HepG2 (cell line): ENCODE data around the gene COLEC12. TPM values are rescaled to one million over a fixed set of nuclear protein-coding genes. Genes with fewer than 3 reads are reported as not detected.
A peak's percentile ranks its signal among the peaks of the same experiment; 100 is the strongest.

Source experiments
- CHCHD3 ChIP-seq: sonication (generic); formaldehyde crosslinking; IDR thresholded peaks from 2 replicates; pipeline ENCODE4 v1.8.0; 2022; ENCODE audit warnings: mild to moderate bottlenecking, missing genetic modification reagents, moderate library complexity
- CREB3 ChIP-seq: sonication (generic); formaldehyde crosslinking; IDR thresholded peaks from 2 replicates; pipeline ENCODE4 v1.5.0; 2020; ENCODE audit warnings: missing genetic modification reagents
- DPF2 ChIP-seq: sonication (generic); formaldehyde crosslinking; IDR thresholded peaks from 2 replicates; pipeline ENCODE4 v1.4.0; 2020; ENCODE audit warnings: mild to moderate bottlenecking, low read depth, missing genetic modification reagents, borderline replicate concordance
- ERF ChIP-seq: IDR thresholded peaks from 2 replicates; pipeline ENCODE4 v1.6.1; 2018; ENCODE audit warnings: missing biosample characterization, missing genetic modification reagents
- MTF2 ChIP-seq: sonication (generic); formaldehyde crosslinking; IDR thresholded peaks from 2 replicates; pipeline ENCODE4 v1.5.0; 2020; ENCODE audit warnings: missing genetic modification reagents, borderline replicate concordance
- SP4 ChIP-seq: sonication (generic); formaldehyde crosslinking; IDR thresholded peaks from 2 replicates; pipeline ENCODE4 v1.8.1; 2023; ENCODE audit warnings: mild to moderate bottlenecking, missing genetic modification reagents
- XBP1 ChIP-seq: sonication (generic); formaldehyde crosslinking; IDR thresholded peaks from 2 replicates; pipeline ENCODE4 v1.5.0; 2020; ENCODE audit warnings: missing genetic modification reagents
- YEATS4 ChIP-seq: sonication (generic); formaldehyde crosslinking; IDR thresholded peaks from 2 replicates; pipeline ENCODE4 v1.4.0; 2020; ENCODE audit warnings: missing genetic modification reagents, borderline replicate concordance
- ZBTB25 ChIP-seq: IDR thresholded peaks from 2 replicates; pipeline ENCODE4 v1.6.1; 2018; ENCODE audit warnings: missing genetic modification reagents
- ZBTB26 ChIP-seq: IDR thresholded peaks from 2 replicates; pipeline ENCODE4 v1.6.1; 2016; ENCODE audit warnings: missing compliant biosample characterization, missing genetic modification reagents, borderline replicate concordance
- ZFX ChIP-seq: sonication (generic); formaldehyde crosslinking; IDR thresholded peaks from 2 replicates; pipeline ENCODE4 v1.4.0; 2020; ENCODE audit warnings: mild to moderate bottlenecking, low read depth, missing genetic modification reagents, moderate library complexity
- ZFYVE20 ChIP-seq: sonication (generic); formaldehyde crosslinking; IDR thresholded peaks from 2 replicates; pipeline ENCODE4 v1.8.0; 2023; ENCODE audit warnings: low read depth, mild to moderate bottlenecking, moderate library complexity, missing genetic modification reagents, borderline replicate concordance
- ZNF446 ChIP-seq: sonication (generic); formaldehyde crosslinking; IDR thresholded peaks from 2 replicates; pipeline ENCODE4 v1.5.0; 2020; ENCODE audit warnings: mild to moderate bottlenecking, missing genetic modification reagents
- ZNF460 ChIP-seq: sonication (generic); formaldehyde crosslinking; IDR thresholded peaks from 2 replicates; pipeline ENCODE4 v1.5.1; 2020; ENCODE audit warnings: missing genetic modification reagents, mild to moderate bottlenecking, borderline replicate concordance
- ZNF512 ChIP-seq: sonication (generic); formaldehyde crosslinking; IDR thresholded peaks from 2 replicates; pipeline ENCODE4 v1.4.0; 2020; ENCODE audit warnings: mild to moderate bottlenecking, missing genetic modification reagents
- ZNF652 ChIP-seq: IDR thresholded peaks from 2 replicates; pipeline ENCODE4 v1.6.1; 2016; ENCODE audit warnings: low read depth, borderline replicate concordance
- ZNF704 ChIP-seq: sonication (generic); formaldehyde crosslinking; IDR thresholded peaks from 2 replicates; pipeline ENCODE4 v1.8.1; 2023; ENCODE audit warnings: mild to moderate bottlenecking, inconsistent platforms, moderate library complexity, missing genetic modification reagents, borderline replicate concordance
- ZNF773 ChIP-seq: sonication (generic); formaldehyde crosslinking; IDR thresholded peaks from 2 replicates; pipeline ENCODE4 v1.4.0; 2020; ENCODE audit warnings: missing genetic modification reagents, borderline replicate concordance
- polyA plus RNA-seq, 8 experiments: library from polyadenylated mRNA; depleted of rRNA in 3 of 8; stranded (reverse) in 7 of 8; unstranded in 1 of 8; fragments of >200 nt; fragmentation: Illumina TruSeq in 4 of 8; extraction: Trizol in 4 of 8; gene quantifications; 2 replicates each; pipeline versions ENCODE4 v1.2.1 to v1.2.3, GENCODE V29; 2011 to 2016; ENCODE audit warnings: low read depth in 4 of 8, missing spikeins in 1 of 8, mixed read lengths in 1 of 8; ENCODE audit not compliant: insufficient read depth in 1 of 8
- total RNA-seq, 5 experiments: library from RNA; depleted of rRNA; stranded (reverse); fragments of >200 nt; fragmentation: Illumina TruSeq; extraction: Trizol; gene quantifications; 2 replicates each; pipeline ENCODE4 v1.2.3, GENCODE V29; 2016; ENCODE audit warnings: low read depth in 1 of 5
- TF ChIP-seq, protein P1 (sequence below): sonication (generic); formaldehyde crosslinking; IDR thresholded peaks from 2 replicates; pipeline ENCODE4 v1.4.0; 2020; ENCODE audit warnings: missing genetic modification reagents, borderline replicate concordance

The COLEC12 gene
- total and polyA plus RNA-seq, 2 of the 13 experiments (the other 11 are each of a cell fraction or from before 2014, with no cell fraction given) = 0.02 to 0.11 TPM

GRCh38 chr18:269480-270095 is 230.9 kb downstream of the COLEC12 start (continued):
- TF ChIP-seq ZFYVE20 (CRISPR knock-in tag) (no peak), YEATS4 (no peak; the same call in 1 of the 2 replicates), XBP1 (CRISPR knock-in tag) (no peak), ZNF512 (no peak), ZNF652 (CRISPR knock-in tag) (peak; percentile 97), MTF2 (CRISPR knock-in tag) (no peak), ZNF704 (CRISPR knock-in tag) (no peak), ZNF446 (CRISPR knock-in tag) (no peak), ZNF460 (CRISPR knock-in tag) (no peak), ZBTB26 (CRISPR knock-in tag) (no peak), ERF (CRISPR knock-in tag) (no peak; the same call in 1 of the 2 replicates), ZBTB25 (no peak), DPF2 (CRISPR knock-in tag) (peak; percentile 38; the same call in 1 of the 2 replicates), ZNF773 (CRISPR knock-in tag) (no peak), CREB3 (no peak), ZFX (CRISPR knock-in tag) (no peak), SP4 (no peak), CHCHD3 (CRISPR knock-in tag) (no peak)
- TF ChIP-seq, protein P1, sequence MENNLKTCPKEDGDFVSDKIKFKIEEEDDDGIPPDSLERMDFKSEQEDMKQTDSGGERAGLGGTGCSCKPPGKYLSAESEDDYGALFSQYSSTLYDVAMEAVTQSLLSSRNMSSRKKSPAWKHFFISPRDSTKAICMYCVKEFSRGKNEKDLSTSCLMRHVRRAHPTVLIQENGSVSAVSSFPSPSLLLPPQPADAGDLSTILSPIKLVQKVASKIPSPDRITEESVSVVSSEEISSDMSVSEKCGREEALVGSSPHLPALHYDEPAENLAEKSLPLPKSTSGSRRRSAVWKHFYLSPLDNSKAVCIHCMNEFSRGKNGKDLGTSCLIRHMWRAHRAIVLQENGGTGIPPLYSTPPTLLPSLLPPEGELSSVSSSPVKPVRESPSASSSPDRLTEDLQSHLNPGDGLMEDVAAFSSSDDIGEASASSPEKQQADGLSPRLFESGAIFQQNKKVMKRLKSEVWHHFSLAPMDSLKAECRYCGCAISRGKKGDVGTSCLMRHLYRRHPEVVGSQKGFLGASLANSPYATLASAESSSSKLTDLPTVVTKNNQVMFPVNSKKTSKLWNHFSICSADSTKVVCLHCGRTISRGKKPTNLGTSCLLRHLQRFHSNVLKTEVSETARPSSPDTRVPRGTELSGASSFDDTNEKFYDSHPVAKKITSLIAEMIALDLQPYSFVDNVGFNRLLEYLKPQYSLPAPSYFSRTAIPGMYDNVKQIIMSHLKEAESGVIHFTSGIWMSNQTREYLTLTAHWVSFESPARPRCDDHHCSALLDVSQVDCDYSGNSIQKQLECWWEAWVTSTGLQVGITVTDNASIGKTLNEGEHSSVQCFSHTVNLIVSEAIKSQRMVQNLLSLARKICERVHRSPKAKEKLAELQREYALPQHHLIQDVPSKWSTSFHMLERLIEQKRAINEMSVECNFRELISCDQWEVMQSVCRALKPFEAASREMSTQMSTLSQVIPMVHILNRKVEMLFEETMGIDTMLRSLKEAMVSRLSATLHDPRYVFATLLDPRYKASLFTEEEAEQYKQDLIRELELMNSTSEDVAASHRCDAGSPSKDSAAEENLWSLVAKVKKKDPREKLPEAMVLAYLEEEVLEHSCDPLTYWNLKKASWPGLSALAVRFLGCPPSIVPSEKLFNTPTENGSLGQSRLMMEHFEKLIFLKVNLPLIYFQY = no peak
